Measurements from ENCODE around the gene SMARCC1. TPM values are rescaled to one million over a fixed set of nuclear protein-coding genes. Genes with fewer than 3 reads are reported as not detected.

Gene SMARCC1
- total RNA-seq, 1 experiment from 2014 or later = 43.1 TPM

DNA sequence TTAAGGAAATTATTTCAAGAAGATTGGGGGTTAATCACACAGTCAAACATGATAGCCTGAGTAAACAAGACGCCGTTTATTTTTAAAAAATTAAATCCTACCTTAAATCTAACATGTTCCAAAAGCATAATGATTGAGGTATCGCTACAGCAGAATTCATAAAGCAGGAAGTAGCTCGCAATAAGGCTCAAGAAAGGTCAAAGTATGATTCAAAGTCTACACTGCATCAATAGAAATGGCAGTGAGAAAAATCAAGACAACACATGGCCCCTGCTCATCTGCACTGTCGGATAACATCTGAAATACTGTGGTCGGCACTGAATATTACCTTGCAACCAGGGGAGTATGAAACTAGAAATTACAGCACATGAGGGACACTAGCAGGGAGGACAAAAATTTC lies 93.2 kb downstream of the SMARCC1 start:
- Histone ChIP-seq H3K4me2 (ENCODE audit: low read length) (no peak overlapping the region), H3K27ac (ENCODE audit: low read length) (no peak overlapping the region), H3K79me2 (ENCODE audit: low read length) (no peaks in the 10 kb centered on the region), H3K4me1 (ENCODE audit: insufficient read depth, low read length) (peaks cover 7% of the 10 kb centered on the region; the same call in 1 of the 2 replicates), H3K9me3 (ENCODE audit: low read length) (no peaks in the 10 kb centered on the region), H4K20me1 (ENCODE audit: low read length) (no peaks in the 10 kb centered on the region), H3K4me3 (ENCODE audit: low read length) (no peak overlapping the region), H3K36me3 (ENCODE audit: low read depth, low read length) (peaks cover 50% of the 10 kb centered on the region), H3K9me2 (replicated peaks; ENCODE audit: low read length) (no peaks in the 10 kb centered on the region), H3F3A (ENCODE audit: low read length, unreplicated experiment) (no peaks in the 10 kb centered on the region), H3K9ac (ENCODE audit: low read length) (no peak overlapping the region), H2AFZ (ENCODE audit: low read length) (no peak overlapping the region), H3K27me3 (ENCODE audit: low read length) (no peaks in the 10 kb centered on the region)
- BruUV-seq (replicated peaks) = no TSS peak
- CTCF ChIA-PET = no interaction called here
- no peak for DNase-seq
- ATAC-seq = no peak
- TF ChIP-seq EZH2 (IDR thresholded peaks at IDR 0.05; ENCODE audit: low read length, unreplicated experiment) (no peak), EZH2phosphoT487 (IDR thresholded peaks at IDR 0.05; ENCODE audit: borderline replicate concordance, low read length) (no peak)
- TF ChIP-seq, protein P1, sequence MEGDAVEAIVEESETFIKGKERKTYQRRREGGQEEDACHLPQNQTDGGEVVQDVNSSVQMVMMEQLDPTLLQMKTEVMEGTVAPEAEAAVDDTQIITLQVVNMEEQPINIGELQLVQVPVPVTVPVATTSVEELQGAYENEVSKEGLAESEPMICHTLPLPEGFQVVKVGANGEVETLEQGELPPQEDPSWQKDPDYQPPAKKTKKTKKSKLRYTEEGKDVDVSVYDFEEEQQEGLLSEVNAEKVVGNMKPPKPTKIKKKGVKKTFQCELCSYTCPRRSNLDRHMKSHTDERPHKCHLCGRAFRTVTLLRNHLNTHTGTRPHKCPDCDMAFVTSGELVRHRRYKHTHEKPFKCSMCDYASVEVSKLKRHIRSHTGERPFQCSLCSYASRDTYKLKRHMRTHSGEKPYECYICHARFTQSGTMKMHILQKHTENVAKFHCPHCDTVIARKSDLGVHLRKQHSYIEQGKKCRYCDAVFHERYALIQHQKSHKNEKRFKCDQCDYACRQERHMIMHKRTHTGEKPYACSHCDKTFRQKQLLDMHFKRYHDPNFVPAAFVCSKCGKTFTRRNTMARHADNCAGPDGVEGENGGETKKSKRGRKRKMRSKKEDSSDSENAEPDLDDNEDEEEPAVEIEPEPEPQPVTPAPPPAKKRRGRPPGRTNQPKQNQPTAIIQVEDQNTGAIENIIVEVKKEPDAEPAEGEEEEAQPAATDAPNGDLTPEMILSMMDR (conservative IDR thresholded peaks at IDR 0.05; ENCODE audit: low read depth, low read length) = no peak
- intact Hi-C loops (cut with micrococcal nuclease) = no loop called here
- POLR2A ChIA-PET (ENCODE audit: unreplicated experiment) = no interaction called here

DNA sequence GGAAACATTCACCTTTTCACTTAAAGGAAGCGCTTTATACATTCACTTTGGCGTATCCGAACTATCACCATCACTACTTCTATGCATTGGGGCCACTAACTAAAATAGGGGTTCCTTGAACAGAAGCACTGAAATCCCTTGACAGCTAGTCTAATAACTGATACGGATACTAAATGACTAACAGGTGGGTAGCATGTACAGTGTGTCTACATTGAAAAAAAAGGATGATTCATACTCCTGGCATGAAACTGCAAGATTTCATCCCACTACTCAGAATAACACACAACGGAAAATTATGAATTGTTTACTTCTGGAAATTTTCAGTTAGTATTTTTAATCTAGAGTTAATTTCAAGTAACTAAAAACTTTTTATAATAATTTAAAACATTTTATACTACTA lies 96.7 kb downstream of the SMARCC1 start:
- H3K9ac ChIP-seq (ENCODE audit: low read length) = no peak overlapping the region
- H3F3A ChIP-seq (ENCODE audit: low read length, unreplicated experiment) = no peaks in the 10 kb centered on the region
- H3K9me3 ChIP-seq (ENCODE audit: low read length) = no peaks in the 10 kb centered on the region
- H3K9me2 ChIP-seq (replicated peaks; ENCODE audit: low read length) = no peaks in the 10 kb centered on the region
- H3K79me2 ChIP-seq (ENCODE audit: low read length) = no peaks in the 10 kb centered on the region
- H3K27me3 ChIP-seq (ENCODE audit: low read length) = no peaks in the 10 kb centered on the region
- H4K20me1 ChIP-seq (ENCODE audit: low read length) = no peaks in the 10 kb centered on the region
- ChIA-PET CTCF (interaction anchor here (0.6 kb wide), 1 partner anchor 78 kb away, joined by 3 read pairs; no protein-coding TSS in a partner anchor), POLR2A (ENCODE audit: unreplicated experiment) (no interaction called here)
- no TSS peak for BruUV-seq (replicated peaks)
- H3K27ac ChIP-seq (ENCODE audit: low read length) = no peak overlapping the region
- peaks cover 7% of the 10 kb centered on the region; the same call in 1 of the 2 replicates for H3K4me1 ChIP-seq (ENCODE audit: insufficient read depth, low read length)
- ATAC-seq (peak; percentile 79), DNase-seq (peak; percentile 53)
- H3K4me3 ChIP-seq (ENCODE audit: low read length) = no peak overlapping the region
- intact Hi-C loops (cut with micrococcal nuclease) = no loop called here
- TF ChIP-seq EZH2phosphoT487 (IDR thresholded peaks at IDR 0.05; ENCODE audit: borderline replicate concordance, low read length) (no peak), EZH2 (IDR thresholded peaks at IDR 0.05; ENCODE audit: low read length, unreplicated experiment) (no peak)
- TF ChIP-seq, protein P1 (conservative IDR thresholded peaks at IDR 0.05; ENCODE audit: low read depth, low read length) = no peak
- H3K36me3 ChIP-seq (ENCODE audit: low read depth, low read length) = peaks cover 39% of the 10 kb centered on the region
- no peak overlapping the region for H3K4me2 ChIP-seq (ENCODE audit: low read length)
- no peak overlapping the region for H2AFZ ChIP-seq (ENCODE audit: low read length)

DNA sequence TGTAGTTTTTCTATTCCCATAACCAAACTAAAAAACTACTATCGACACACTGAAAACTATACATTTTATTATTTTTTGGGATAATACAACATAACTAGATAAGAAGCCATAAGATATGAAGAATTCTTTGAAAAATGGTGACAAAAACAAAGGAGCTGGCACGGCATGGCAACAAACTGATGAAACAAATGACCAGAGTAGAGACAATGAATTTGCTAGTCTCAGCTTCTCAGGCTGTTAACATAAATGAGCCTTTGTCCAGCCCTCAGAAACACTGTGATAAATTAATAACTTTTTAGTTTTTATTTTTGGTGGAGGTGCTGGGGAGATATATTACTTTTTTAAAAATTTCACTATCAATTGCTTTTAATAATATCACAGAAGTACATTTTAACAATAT lies 100.7 kb downstream of the SMARCC1 start:
- ChIA-PET POLR2A (ENCODE audit: unreplicated experiment) (no interaction called here), CTCF (no interaction called here)
- intact Hi-C loops (cut with micrococcal nuclease) = no loop called here
- H3K4me1 ChIP-seq (ENCODE audit: insufficient read depth, low read length) = peaks cover 7% of the 10 kb centered on the region; the same call in 1 of the 2 replicates
- no peak for DNase-seq
- no peak overlapping the region for H3K9ac ChIP-seq (ENCODE audit: low read length)
- H3K27ac ChIP-seq (ENCODE audit: low read length) = no peak overlapping the region
- no peaks in the 10 kb centered on the region for H3K9me3 ChIP-seq (ENCODE audit: low read length)
- no peak overlapping the region for H2AFZ ChIP-seq (ENCODE audit: low read length)
- no peaks in the 10 kb centered on the region for H3K27me3 ChIP-seq (ENCODE audit: low read length)
- no peaks in the 10 kb centered on the region for H3K9me2 ChIP-seq (replicated peaks; ENCODE audit: low read length)
- H3K4me2 ChIP-seq (ENCODE audit: low read length) = no peak overlapping the region
- ATAC-seq = no peak
- peaks cover 32% of the 10 kb centered on the region for H3K36me3 ChIP-seq (ENCODE audit: low read depth, low read length)
- H4K20me1 ChIP-seq (ENCODE audit: low read length) = no peaks in the 10 kb centered on the region
- no TSS peak for BruUV-seq (replicated peaks)
- no peaks in the 10 kb centered on the region for H3F3A ChIP-seq (ENCODE audit: low read length, unreplicated experiment)
- H3K79me2 ChIP-seq (ENCODE audit: low read length) = no peaks in the 10 kb centered on the region
- TF ChIP-seq EZH2phosphoT487 (IDR thresholded peaks at IDR 0.05; ENCODE audit: borderline replicate concordance, low read length) (no peak), EZH2 (IDR thresholded peaks at IDR 0.05; ENCODE audit: low read length, unreplicated experiment) (no peak)
- TF ChIP-seq, protein P1 (conservative IDR thresholded peaks at IDR 0.05; ENCODE audit: low read depth, low read length) = no peak
- H3K4me3 ChIP-seq (ENCODE audit: low read length) = no peak overlapping the region
